Stimulated activated effector memory CD8-positive, alpha-beta T cell treated with anti-CD3 and anti-CD28 coated beads, Interleukin-12 subunit alpha, Interleukin-12 subunit beta, amount 100 ng/mL, for 72 hours (primary cell): ENCODE data around the gene PCBP1.

Experiments
- ATAC-seq: fragments of 150-1000 bp; cut with Tn5 transposase; 2 replicates; pipeline ENCODE4 v1.10.0; 2021
- DNase-seq, 2 donors: peaks; one replicate each; pipeline ENCODE4 v3.0.0; 2021 to 2022; ENCODE audit warnings: low spot score in 2 of 2
- H3K27ac Mint-ChIP-seq: one replicate; pipeline ENCODE4 v1.8.0; 2022; ENCODE audit warnings: mild to moderate bottlenecking, mixed read lengths
- H3K36me3 Mint-ChIP-seq: one replicate; pipeline ENCODE4 v1.8.0; 2022; ENCODE audit warnings: mild to moderate bottlenecking, mixed read lengths
- H3K4me1 Mint-ChIP-seq: one replicate; pipeline ENCODE4 v1.8.0; 2022; ENCODE audit warnings: mixed read lengths
- H3K4me3 Mint-ChIP-seq: one replicate; pipeline ENCODE4 v1.8.0; 2022; ENCODE audit warnings: mild to moderate bottlenecking, mixed read lengths
- H3K9me3 Mint-ChIP-seq: one replicate; pipeline ENCODE4 v1.8.0; 2022; ENCODE audit warnings: mixed read lengths

Gene PCBP1

DNA sequence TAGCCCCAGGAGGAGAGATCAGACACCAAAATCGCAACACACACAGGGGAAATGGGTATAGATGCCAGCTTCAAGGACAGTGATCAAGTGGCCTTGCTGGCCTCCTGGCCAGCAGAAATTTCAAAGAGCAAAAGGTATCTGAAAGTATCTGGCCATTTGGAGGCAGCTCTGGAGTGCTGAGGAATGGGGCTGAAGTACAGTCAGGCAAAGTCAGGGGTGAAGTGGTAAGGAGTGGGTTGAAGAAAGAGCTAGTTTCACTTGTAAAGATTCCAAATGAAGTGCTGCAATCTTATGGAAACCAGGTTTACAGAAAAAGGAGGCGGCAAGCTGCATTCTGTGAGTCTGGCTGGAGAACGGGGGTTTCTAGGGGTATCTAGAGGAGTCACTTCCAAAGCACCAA, 19.2 kb upstream of the PCBP1 start:
- DNase-seq (no peak), ATAC-seq (no peak)
- Mint-ChIP-seq H3K27ac (peak overlapping the region; percentile 85), H3K36me3 (peaks cover 87% of the 10 kb centered on the region), H3K4me1 (peaks cover 46% of the 10 kb centered on the region), H3K4me3 (peak overlapping the region; percentile 34), H3K9me3 (no peaks in the 10 kb centered on the region)

DNA sequence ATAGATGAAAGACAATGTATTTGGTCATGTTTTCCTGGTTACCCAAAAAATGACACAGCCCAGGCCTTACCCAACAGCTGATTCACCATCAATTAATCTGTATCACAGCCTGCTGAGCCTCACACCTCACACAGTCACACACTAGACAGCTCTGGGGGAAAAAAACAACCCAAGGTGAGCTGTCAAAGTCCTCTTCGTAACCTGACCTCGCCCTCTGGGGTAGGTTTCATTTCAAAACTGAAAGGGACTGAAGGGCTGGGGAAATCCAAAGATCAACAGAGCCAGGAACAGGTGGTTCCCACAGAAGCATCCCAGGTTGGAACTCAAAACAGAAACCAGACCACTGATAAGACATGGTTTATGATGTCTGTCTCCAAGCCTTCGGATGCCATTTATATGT, 18.2 kb upstream of the PCBP1 start:
- Mint-ChIP-seq H3K36me3 (peaks cover 88% of the 10 kb centered on the region), H3K4me3 (peak overlapping the region; percentile 34), H3K9me3 (no peaks in the 10 kb centered on the region), H3K4me1 (peaks cover 46% of the 10 kb centered on the region), H3K27ac (peak overlapping the region; percentile 85)
- ATAC-seq (peak; percentile 99), DNase-seq (peak; percentile 34 to 84)

DNA sequence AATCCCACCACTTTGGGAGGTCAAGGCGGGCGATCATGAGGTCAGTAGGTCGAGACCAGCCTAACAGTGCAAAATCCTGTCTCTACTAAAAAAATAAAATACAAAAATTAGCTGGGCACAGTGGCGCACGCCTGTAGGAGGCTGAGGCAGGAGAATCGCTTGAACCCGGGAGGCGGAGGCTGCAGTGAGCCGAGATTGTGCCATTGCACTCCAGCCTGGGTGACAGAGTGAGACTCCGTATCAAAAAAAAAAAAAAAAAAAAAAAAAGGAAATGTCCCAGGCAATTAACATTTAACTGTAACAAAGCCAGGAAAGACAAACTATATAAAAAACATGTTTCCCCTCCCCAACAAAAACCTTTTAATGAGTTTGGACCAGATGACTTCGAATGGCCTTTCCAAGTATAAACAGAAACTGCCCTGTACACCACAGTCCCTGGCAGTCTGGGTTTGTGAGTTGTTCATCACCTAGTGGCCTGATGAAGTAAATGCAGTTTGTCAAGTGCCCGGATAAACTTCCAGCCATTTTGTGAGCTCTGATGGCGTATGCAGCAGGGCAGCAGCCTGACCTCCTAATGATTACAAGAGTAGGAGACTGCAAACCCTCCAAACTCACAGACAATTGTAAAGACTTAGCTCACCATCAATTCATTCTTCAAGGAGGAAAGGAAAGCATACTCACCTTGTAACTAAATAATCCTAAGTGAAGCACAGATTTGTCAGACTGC, 16.6 kb upstream of the PCBP1 start:
- Mint-ChIP-seq H3K4me1 (peaks cover 40% of the 10 kb centered on the region), H3K27ac (peak overlapping the region; percentile 85), H3K9me3 (no peaks in the 10 kb centered on the region), H3K36me3 (peaks cover 88% of the 10 kb centered on the region), H3K4me3 (peak overlapping the region; percentile 34)
- DNase-seq, result peak in 1 of 2 donors; percentile 69
- ATAC-seq, result peak; percentile 74

DNA sequence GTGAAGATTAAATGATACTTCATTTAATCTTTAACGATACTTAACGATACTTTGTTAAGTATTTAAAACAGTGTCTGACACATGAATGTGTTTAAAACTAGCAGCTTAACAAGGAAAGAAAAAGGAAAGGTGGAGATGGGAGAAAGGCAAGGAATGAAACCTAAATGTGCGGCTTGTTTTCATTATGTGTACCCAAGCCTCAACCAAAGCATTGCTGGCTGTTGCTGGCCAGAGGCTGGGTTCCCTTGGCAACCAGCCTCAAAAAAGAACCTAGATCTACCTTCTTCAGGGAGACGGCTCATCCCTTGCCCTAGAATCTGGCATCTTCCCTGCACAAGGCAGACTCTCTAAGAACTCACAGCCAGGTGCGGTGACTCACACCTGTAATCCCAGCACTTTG, 13.8 kb upstream of the PCBP1 start:
- Mint-ChIP-seq H3K36me3 (peaks cover 88% of the 10 kb centered on the region), H3K27ac (no peak overlapping the region)
- DNase-seq, result no peak

DNA sequence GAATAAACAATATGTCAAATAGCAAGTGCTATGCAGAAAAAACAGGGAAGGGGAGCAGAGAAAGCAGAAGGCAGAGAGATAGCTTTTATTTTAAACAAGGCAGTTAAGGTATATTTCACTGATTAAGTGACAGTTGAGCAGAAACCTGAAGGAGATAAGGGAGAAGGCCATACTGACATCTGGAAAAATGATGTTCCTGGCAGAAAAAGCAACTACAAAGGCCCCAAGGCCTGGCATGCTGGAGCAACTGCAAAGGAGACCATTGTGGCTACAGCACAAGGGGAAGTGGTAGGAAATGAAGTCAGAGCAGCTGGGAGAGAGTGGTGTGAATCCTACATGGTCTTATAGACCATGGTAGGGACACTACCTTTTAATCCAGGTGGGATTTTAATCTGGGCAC, 8.9 kb upstream of the PCBP1 start:
- DNase-seq (no peak), ATAC-seq (no peak)
- Mint-ChIP-seq H3K36me3 (peaks cover 100% of the 10 kb centered on the region), H3K9me3 (no peaks in the 10 kb centered on the region), H3K4me1 (peaks cover 36% of the 10 kb centered on the region), H3K27ac (peak overlapping the region; percentile 81), H3K4me3 (no peak overlapping the region)

More for the DNA sequence above, 13.8 kb upstream of the PCBP1 start:
- no peak for ATAC-seq
- H3K4me3 Mint-ChIP-seq, result no peak overlapping the region
- peaks cover 28% of the 10 kb centered on the region for H3K4me1 Mint-ChIP-seq
- H3K9me3 Mint-ChIP-seq, result no peaks in the 10 kb centered on the region

DNA sequence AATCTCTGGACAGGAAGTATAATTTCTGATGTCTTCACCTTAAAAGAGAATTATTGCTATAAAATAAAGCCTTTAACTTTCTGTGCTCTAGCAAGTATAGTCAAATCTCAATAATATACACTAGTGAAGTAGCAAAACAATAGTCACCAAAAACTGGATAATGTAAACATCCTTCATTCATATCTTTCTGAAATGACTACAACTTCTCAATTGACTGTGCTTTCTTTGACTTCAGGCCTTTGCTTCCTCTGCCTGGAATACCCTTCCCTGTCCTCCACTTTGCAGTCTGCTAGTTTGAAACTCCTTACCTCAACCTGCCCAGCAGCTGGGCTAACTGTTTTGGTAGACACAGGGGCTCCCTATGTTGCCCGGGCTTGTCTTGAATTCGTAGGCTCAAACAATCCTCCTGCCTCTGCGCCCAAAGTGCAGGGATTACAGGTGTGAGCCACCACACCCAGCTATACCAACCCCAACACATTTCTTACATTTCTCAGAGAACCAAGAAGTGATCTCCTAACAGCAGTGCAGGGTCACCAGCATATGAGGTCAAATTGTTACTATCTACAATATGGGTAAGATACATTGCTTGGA, 6.6 kb upstream of the PCBP1 start:
- Mint-ChIP-seq H3K4me1 (peaks cover 56% of the 10 kb centered on the region), H3K9me3 (no peaks in the 10 kb centered on the region), H3K36me3 (peaks cover 100% of the 10 kb centered on the region), H3K27ac (peak overlapping the region; percentile 81), H3K4me3 (peak overlapping the region; percentile 31)
- DNase-seq (no peak), ATAC-seq (peak; percentile 52)

DNA sequence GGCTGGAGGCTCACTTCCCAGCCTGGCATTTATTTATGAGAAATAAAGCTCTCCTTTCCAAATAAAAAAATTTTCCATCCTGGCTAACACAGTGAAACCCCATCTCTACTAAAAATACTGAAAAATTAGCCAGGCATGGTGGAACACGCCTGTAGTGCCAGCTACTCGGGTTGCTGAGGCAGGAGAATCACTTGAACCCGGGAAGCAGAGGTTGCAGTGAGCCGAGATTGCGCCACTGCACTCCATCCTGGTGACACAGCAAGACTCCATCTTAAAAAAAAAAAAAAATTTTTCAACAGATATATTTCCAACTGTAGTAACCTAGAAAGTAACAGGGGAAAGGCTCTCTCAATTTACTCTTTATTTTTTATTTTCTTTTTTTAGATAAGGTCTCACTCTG, 6.1 kb upstream of the PCBP1 start:
- Mint-ChIP-seq H3K4me1 (peaks cover 62% of the 10 kb centered on the region), H3K4me3 (peak overlapping the region; percentile 31)
- ATAC-seq, result no peak

DNA sequence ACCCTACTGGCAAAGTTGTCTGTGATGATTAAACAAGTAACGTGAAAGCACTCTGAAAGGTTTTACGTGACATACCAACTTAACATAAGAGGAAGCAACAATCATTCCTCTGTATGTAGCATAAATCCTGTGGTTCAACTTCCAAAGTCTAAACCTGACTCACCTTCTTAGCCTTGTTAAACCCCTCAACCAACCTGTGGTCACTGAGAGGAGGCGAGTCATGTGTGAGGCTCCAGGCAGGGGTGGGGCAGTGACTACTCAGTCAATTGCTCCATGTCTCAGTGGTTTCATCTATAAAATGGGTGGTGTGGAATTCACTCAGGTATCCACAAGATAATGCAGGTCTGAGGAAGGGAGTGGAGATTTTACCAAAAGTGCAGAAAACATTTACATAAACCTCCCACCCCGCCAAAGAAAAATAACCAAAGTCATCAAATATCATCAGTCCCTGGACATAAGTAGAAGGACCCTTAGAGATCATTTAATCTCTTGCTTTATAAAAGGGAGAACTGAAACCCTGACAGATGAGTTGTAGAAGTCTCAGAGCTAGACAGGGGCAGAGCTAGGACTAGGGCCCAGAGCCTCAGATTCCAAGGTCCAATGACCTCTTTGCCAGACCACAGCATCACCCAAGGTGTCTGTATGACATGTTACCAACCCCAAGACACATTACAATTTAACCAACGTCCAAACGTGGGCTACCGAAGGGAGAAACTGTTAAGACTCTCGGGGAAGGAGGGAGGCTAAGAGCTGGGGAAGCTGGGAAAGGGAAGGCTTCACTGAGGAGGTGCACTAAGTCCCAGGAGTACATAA, 3.7 kb upstream of the PCBP1 start:
- Mint-ChIP-seq H3K4me3 (peak overlapping the region; percentile 93), H3K36me3 (peaks cover 100% of the 10 kb centered on the region), H3K9me3 (no peaks in the 10 kb centered on the region), H3K4me1 (peaks cover 58% of the 10 kb centered on the region), H3K27ac (peak overlapping the region; percentile 100)
- peak; percentile 57 for ATAC-seq
- no peak for DNase-seq

More for the DNA sequence above, 6.1 kb upstream of the PCBP1 start:
- Mint-ChIP-seq H3K9me3 (no peaks in the 10 kb centered on the region), H3K36me3 (peaks cover 100% of the 10 kb centered on the region), H3K27ac (peak overlapping the region; percentile 81)
- no peak for DNase-seq

DNA sequence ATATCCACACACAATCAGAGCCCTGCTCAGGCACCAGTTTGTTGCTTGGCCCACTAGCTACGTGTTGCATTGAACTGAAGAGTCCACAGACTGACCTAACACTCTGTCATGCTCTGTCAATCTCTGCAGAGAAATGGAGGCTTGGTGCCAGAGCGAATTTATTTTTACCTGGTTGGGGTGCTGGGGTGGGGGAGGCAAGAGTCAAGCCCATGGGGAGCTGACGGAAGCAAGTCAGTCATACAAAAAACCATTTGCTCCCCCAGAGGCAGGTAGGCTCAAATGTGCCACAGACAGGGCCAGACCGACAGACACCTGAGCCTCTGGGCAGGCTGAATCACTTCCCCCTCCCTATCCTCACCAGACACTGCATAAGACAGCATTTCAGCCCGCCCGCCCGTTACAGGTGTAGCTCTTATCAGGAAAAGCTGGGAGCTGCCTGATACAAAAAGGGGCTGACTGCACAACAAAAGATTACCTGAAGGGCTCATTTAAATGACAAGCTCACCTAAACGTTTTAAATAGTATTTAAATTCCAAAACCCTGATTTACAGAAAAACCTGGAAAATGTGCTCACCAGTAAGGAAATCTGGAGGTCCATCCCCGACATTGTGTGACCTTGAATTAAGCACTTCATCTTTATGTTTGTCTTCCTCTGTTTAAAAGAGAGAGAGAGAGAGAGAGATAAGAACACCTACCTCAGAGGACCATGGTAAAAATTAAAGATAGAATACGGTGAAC, 2.1 kb upstream of the PCBP1 start:
- no peak for DNase-seq
- H3K36me3 Mint-ChIP-seq, result peaks cover 100% of the 10 kb centered on the region

DNA sequence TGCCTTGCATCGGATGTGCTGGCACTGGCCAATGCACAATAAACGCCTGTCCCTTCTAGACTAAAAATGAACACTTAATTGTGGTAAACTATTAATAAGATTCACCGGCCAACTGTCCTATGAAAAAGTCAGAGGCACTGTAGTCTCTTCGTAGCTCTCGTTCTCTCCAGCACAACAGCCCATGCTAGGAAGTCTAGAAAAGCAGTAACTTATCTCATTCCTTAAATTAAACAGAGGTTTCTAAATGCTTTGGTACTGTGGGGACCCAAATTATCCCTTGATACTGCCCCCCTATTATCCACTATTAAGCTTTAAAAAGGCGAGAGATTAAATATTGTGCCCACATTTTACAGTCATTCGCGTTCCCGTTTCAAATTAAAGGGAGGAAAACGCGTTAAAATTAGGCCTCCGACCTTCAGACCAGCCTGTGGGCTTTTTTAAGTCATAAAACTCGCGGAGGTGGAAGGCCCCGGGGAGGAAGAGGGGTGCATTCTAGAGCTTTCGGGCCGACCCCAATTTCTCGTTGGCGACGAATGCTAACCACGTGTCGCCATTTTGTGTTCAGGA, 1.5 kb upstream of the PCBP1 start:
- Mint-ChIP-seq H3K9me3 (no peaks in the 10 kb centered on the region), H3K4me1 (peaks cover 55% of the 10 kb centered on the region), H3K27ac (peak overlapping the region; percentile 100), H3K36me3 (peaks cover 95% of the 10 kb centered on the region), H3K4me3 (peak overlapping the region; percentile 93)
- DNase-seq (no peak), ATAC-seq (no peak)

More for the DNA sequence above, 2.1 kb upstream of the PCBP1 start:
- peaks cover 53% of the 10 kb centered on the region for H3K4me1 Mint-ChIP-seq
- no peaks in the 10 kb centered on the region for H3K9me3 Mint-ChIP-seq
- H3K27ac Mint-ChIP-seq, result peak overlapping the region; percentile 100
- peak overlapping the region; percentile 93 for H3K4me3 Mint-ChIP-seq
- ATAC-seq, result peak; percentile 29

DNA sequence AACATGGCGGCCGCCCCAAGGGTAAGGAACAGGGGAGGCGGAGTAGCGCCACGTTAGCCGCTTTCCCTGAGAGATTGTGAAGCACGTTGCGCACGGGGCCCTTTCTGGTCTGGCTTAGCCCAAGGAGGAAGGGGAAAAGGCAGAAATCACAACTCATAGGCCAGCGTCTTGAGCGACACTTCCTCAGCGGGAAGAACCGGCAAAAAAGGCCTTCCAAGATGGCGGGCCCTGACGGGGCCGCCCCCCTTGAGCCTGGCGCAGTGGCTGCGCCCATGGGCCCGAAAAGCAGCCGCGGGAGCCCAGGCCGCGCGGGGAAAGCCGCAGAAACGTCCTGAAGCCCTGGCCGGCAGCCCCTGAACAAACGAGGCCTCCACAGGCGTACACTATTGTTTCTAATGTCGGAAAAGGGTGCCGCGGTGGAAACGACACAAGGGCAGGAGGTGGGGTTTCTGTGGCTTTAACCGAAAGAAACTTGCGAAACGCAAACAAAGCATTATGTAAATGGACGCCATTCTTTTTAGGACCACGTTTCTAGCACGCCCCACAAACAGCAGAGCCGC, 919 bp upstream of the PCBP1 start:
- Mint-ChIP-seq H3K9me3 (no peaks in the 10 kb centered on the region), H3K4me1 (peaks cover 55% of the 10 kb centered on the region), H3K36me3 (peaks cover 90% of the 10 kb centered on the region), H3K4me3 (peak overlapping the region; percentile 93), H3K27ac (peak overlapping the region; percentile 100)
- DNase-seq, result peak in 1 of 2 donors; percentile 93
- ATAC-seq, result peak; percentile 60

DNA sequence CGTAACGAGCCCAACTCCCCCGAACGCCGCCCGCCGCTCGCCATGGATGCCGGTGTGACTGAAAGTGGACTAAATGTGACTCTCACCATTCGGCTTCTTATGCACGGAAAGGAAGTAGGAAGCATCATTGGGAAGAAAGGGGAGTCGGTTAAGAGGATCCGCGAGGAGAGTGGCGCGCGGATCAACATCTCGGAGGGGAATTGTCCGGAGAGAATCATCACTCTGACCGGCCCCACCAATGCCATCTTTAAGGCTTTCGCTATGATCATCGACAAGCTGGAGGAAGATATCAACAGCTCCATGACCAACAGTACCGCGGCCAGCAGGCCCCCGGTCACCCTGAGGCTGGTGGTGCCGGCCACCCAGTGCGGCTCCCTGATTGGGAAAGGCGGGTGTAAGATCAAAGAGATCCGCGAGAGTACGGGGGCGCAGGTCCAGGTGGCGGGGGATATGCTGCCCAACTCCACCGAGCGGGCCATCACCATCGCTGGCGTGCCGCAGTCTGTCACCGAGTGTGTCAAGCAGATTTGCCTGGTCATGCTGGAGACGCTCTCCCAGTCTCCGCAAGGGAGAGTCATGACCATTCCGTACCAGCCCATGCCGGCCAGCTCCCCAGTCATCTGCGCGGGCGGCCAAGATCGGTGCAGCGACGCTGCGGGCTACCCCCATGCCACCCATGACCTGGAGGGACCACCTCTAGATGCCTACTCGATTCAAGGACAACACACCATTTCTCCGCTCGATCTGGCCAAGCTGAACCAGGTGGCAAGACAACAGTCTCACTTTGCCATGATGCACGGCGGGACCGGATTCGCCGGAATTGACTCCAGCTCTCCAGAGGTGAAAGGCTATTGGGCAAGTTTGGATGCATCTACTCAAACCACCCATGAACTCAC, 673 bp downstream of the PCBP1 start:
- DNase-seq, result peak; percentile 45 to 73
- peaks cover 74% of the 10 kb centered on the region for H3K36me3 Mint-ChIP-seq
- H3K27ac Mint-ChIP-seq, result peak overlapping the region; percentile 100
- H3K4me1 Mint-ChIP-seq, result peaks cover 62% of the 10 kb centered on the region
- no peaks in the 10 kb centered on the region for H3K9me3 Mint-ChIP-seq
- peak; percentile 29 for ATAC-seq
- H3K4me3 Mint-ChIP-seq, result peak overlapping the region; percentile 93

DNA sequence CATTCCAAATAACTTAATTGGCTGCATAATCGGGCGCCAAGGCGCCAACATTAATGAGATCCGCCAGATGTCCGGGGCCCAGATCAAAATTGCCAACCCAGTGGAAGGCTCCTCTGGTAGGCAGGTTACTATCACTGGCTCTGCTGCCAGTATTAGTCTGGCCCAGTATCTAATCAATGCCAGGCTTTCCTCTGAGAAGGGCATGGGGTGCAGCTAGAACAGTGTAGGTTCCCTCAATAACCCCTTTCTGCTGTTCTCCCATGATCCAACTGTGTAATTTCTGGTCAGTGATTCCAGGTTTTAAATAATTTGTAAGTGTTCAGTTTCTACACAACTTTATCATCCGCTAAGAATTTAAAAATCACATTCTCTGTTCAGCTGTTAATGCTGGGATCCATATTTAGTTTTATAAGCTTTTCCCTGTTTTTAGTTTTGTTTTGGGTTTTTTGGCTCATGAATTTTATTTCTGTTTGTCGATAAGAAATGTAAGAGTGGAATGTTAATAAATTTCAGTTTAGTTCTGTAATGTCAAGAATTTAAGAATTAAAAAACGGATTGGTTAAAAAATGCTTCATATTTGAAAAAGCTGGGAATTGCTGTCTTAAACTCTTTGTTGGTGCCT, 1.4 kb downstream of the PCBP1 start:
- Mint-ChIP-seq H3K36me3 (peaks cover 66% of the 10 kb centered on the region), H3K4me1 (peaks cover 60% of the 10 kb centered on the region), H3K4me3 (peak overlapping the region; percentile 93), H3K27ac (peak overlapping the region; percentile 100), H3K9me3 (no peaks in the 10 kb centered on the region)
- DNase-seq, result no peak
- ATAC-seq, result no peak
